Duodenal mucosa (tissue), 2 donors: ENCODE results near the gene IGIP.

ENCODE experiments used
- H3K27ac ChIP-seq: one replicate; pipeline ENCODE4 v1.7.0; 2013; ENCODE audit warnings: low read depth, low read length
- H3K27me3 ChIP-seq, 2 donors: one replicate each; pipeline ENCODE4 v1.7.0; 2013; ENCODE audit warnings: low read length in 2 of 2, control low read depth in 1 of 2; ENCODE audit not compliant: insufficient read depth in 2 of 2, control insufficient read depth in 1 of 2
- H3K36me3 ChIP-seq, 2 donors: one replicate each; pipeline ENCODE4 v1.7.0; 2013; ENCODE audit warnings: low read length in 2 of 2, control low read depth in 1 of 2; ENCODE audit not compliant: insufficient read depth in 2 of 2, control insufficient read depth in 1 of 2
- H3K4me1 ChIP-seq, 2 donors: one replicate each; pipeline ENCODE4 v1.7.0; 2013; ENCODE audit warnings: low read length in 2 of 2, control low read depth in 1 of 2; ENCODE audit not compliant: insufficient read depth in 2 of 2, control insufficient read depth in 1 of 2
- H3K4me3 ChIP-seq, 2 donors: one replicate each; pipeline ENCODE4 v1.7.0; 2013; ENCODE audit warnings: low read length in 2 of 2, low read depth in 1 of 2
- H3K9ac ChIP-seq, 2 donors: one replicate each; pipeline ENCODE4 v1.7.0; 2013; ENCODE audit warnings: low read length in 2 of 2, low read depth in 1 of 2
- H3K9me3 ChIP-seq, 2 donors: one replicate each; pipeline ENCODE4 v1.7.0; 2013; ENCODE audit warnings: low read length in 2 of 2, control low read depth in 1 of 2; ENCODE audit not compliant: control insufficient read depth in 1 of 2

Gene IGIP

GRCh38 chr5:140175367-140176030 lies 49.8 kb downstream of the IGIP start:
- peak overlapping the region; percentile 99 for H3K27ac ChIP-seq
- peak overlapping the region; percentile 88 to 94 for H3K4me3 ChIP-seq
- H3K4me1 ChIP-seq, result peaks cover 27 to 33% of the 10 kb centered on the region in 2 donors
- no peaks in the 10 kb centered on the region for H3K27me3 ChIP-seq
- peak overlapping the region; percentile 98 to 100 for H3K9ac ChIP-seq
- H3K36me3 ChIP-seq, result no peaks in the 10 kb centered on the region
- no peaks in the 10 kb centered on the region for H3K9me3 ChIP-seq

GRCh38 chr5:140176031-140176387 lies 50.3 kb downstream of the IGIP start:
- peak overlapping the region; percentile 99 for H3K27ac ChIP-seq
- H3K36me3 ChIP-seq, result no peaks in the 10 kb centered on the region
- peaks cover 32 to 38% of the 10 kb centered on the region in 2 donors for H3K4me1 ChIP-seq
- no peaks in the 10 kb centered on the region for H3K27me3 ChIP-seq
- peak overlapping the region; percentile 88 to 94 for H3K4me3 ChIP-seq
- H3K9me3 ChIP-seq, result no peaks in the 10 kb centered on the region
- peak overlapping the region; percentile 98 to 100 for H3K9ac ChIP-seq

GRCh38 chr5:140178086-140178410 lies 52.3 kb downstream of the IGIP start:
- Histone ChIP-seq H3K4me1 (peaks cover 53 to 58% of the 10 kb centered on the region in 2 donors), H3K9ac (peak overlapping the region; percentile 58 to 86), H3K9me3 (no peaks in the 10 kb centered on the region)

GRCh38 chr5:140178482-140179116 lies 52.9 kb downstream of the IGIP start:
- H3K9ac ChIP-seq, result no peak overlapping the region
- no peaks in the 10 kb centered on the region for H3K36me3 ChIP-seq
- H3K4me3 ChIP-seq, result no peak overlapping the region
- peaks cover 58 to 64% of the 10 kb centered on the region in 2 donors for H3K4me1 ChIP-seq
- H3K27me3 ChIP-seq, result no peaks in the 10 kb centered on the region
- H3K27ac ChIP-seq, result no peak overlapping the region
- no peaks in the 10 kb centered on the region for H3K9me3 ChIP-seq

More at GRCh38 chr5:140178086-140178410, 52.3 kb downstream of the IGIP start:
- H3K27me3 ChIP-seq, result no peaks in the 10 kb centered on the region
- no peaks in the 10 kb centered on the region for H3K36me3 ChIP-seq
- peak overlapping the region in 1 of 2 donors; percentile 70 for H3K4me3 ChIP-seq
- H3K27ac ChIP-seq, result peak overlapping the region; percentile 23
